Fibroblast of the aortic adventitia (primary cell): ENCODE measurements around the gene MTX3. TPM values are rescaled to one million over a fixed set of nuclear protein-coding genes. Genes with fewer than 3 reads are reported as not detected.

Source experiments
- DNase-seq: peaks from one replicate; pipeline ENCODE4 v3.0.0-alpha.2; 2010; ENCODE audit warnings: low read depth
- H3K4me3 ChIP-seq: 2 replicates; pipeline ENCODE4 v1.5.1; 2011; ENCODE audit warnings: low read depth, mild to moderate bottlenecking, control low read depth, low read length, moderate library complexity
- CTCF ChIP-seq: IDR thresholded peaks from 2 replicates; pipeline ENCODE4 v1.5.1; 2011; ENCODE audit warnings: mild to moderate bottlenecking, low read length, control low read depth, inconsistent platforms; ENCODE audit not compliant: insufficient read depth
- small RNA-seq: library from RNA; depleted of rRNA; stranded (forward); fragments of <200 nt; gene quantifications from one replicate; pipeline ENCODE3, GENCODE V24; 2012
- total RNA-seq: library from RNA; depleted of rRNA; stranded (reverse); fragments of >200 nt; gene quantifications from 2 replicates; pipeline ENCODE4 v1.2.3, GENCODE V29; 2012; ENCODE audit warnings: low replicate concordance

Gene MTX3
- total RNA-seq, 1 donor, result 23.4 TPM

- DNase-seq, result no peak
- no peak overlapping the region for H3K4me3 ChIP-seq
- TF ChIP-seq CTCF, result no peak
Observed at GRCh38 chr5:79931866-79932265, 59.2 kb downstream of the MTX3 start.

GRCh38 chr5:79931409-79931808 lies 59.7 kb downstream of the MTX3 start:
- no peak overlapping the region for H3K4me3 ChIP-seq
- TF ChIP-seq CTCF, result no peak
- DNase-seq, result no peak

- no peak for DNase-seq
- no peak overlapping the region for H3K4me3 ChIP-seq
- TF ChIP-seq CTCF, result no peak
Observed at GRCh38 chr5:79929095-79929494, 62.0 kb downstream of the MTX3 start.

Small RNA genes lying within 50 kb of the gene (small RNA-seq; reads per million reads assigned to genes)
- gene TRMT112P2, result not detected

Other genes starting within 250 kb of the MTX3 start
- gene THBS4, start 44.1 kb upstream of the MTX3 start, total RNA-seq, result 0.90 and 1.5 TPM in 2 replicates